ENCODE measurements around the gene TLL1.

TLL1 gene

DNA sequence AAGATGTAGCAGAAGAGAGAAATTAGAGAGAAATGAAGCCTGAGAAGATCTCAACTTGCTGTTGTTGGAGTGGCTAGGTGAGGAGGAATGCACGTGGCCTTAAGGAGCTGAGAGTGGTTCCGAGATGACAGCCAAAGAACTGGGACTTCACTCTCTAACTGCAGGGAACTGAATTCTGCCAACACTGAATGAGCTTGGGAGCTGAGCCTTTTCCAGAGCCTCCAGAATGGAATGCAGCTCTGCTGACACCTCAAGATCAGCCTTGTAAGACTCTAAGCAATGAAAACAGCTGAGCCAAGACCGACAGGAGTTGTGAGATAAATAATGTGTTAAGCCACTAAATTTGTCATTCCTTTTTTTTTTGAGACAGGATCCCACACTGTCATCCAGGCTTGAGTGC lies 73.0 kb downstream of the TLL1 start:
- Histone ChIP-seq H3K9me2 (replicated peaks; ENCODE audit: insufficient read depth, low read length) (no peaks in the 10 kb centered on the region), H3K79me2 (ENCODE audit: insufficient read depth, low read length) (no peaks in the 10 kb centered on the region), H3K27me3 (ENCODE audit: low read length) (no peaks in the 10 kb centered on the region), H3K9me3 (ENCODE audit: insufficient read depth, low read length) (no peaks in the 10 kb centered on the region), H2AFZ (ENCODE audit: low read depth, low read length, severe bottlenecking) (no peak overlapping the region), H3K9ac (ENCODE audit: low read length) (no peak overlapping the region), H3F3A (ENCODE audit: insufficient read depth) (no peaks in the 10 kb centered on the region), H3K4me3 (ENCODE audit: insufficient read depth, low read length, poor library complexity, severe bottlenecking) (no peak overlapping the region), H3K4me2 (ENCODE audit: low read depth, low read length, poor library complexity, severe bottlenecking) (no peak overlapping the region), H3K27ac (ENCODE audit: low read depth, low read length) (no peak overlapping the region), H4K20me1 (ENCODE audit: low read depth, low read length) (no peaks in the 10 kb centered on the region), H3K36me3 (ENCODE audit: low read length) (no peaks in the 10 kb centered on the region)
- TF ChIP-seq CTCF (IDR thresholded peaks at IDR 0.05; ENCODE audit: insufficient read depth, low read length, poor library complexity, severe bottlenecking), result no peak
- no peak for TF ChIP-seq EZH2phosphoT487 (conservative IDR thresholded peaks at IDR 0.05; ENCODE audit: low read length)

DNA sequence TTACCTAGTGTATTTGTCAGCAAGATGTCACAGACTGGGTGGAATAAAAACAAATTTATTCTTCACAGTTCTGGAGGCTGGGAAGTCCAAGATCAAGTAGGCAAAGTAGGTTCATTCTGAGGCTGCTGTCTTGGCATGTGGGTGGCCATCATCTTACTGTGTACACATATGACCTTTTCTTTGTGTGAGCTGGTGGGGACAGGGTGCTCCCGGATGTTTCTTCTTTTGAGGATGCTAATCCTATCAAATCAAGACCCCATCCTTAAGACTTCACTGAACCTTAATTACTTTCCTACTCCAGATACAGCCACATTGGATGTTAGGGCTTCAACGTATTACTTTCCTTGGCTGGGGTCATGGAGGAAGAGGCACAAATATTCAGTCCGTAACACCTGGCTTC lies 74.0 kb downstream of the TLL1 start:
- H2AFZ ChIP-seq (ENCODE audit: low read depth, low read length, severe bottlenecking), result no peak overlapping the region
- no peaks in the 10 kb centered on the region for H3F3A ChIP-seq (ENCODE audit: insufficient read depth)
- no peak overlapping the region for H3K4me2 ChIP-seq (ENCODE audit: low read depth, low read length, poor library complexity, severe bottlenecking)
- H3K79me2 ChIP-seq (ENCODE audit: insufficient read depth, low read length), result no peaks in the 10 kb centered on the region
- H3K27ac ChIP-seq (ENCODE audit: low read depth, low read length), result no peak overlapping the region
- H3K9me2 ChIP-seq (replicated peaks; ENCODE audit: insufficient read depth, low read length), result no peaks in the 10 kb centered on the region
- TF ChIP-seq CTCF (IDR thresholded peaks at IDR 0.05; ENCODE audit: insufficient read depth, low read length, poor library complexity, severe bottlenecking) (no peak), EZH2phosphoT487 (conservative IDR thresholded peaks at IDR 0.05; ENCODE audit: low read length) (no peak)
- H3K27me3 ChIP-seq (ENCODE audit: low read length), result no peaks in the 10 kb centered on the region
- H3K36me3 ChIP-seq (ENCODE audit: low read length), result no peaks in the 10 kb centered on the region
- H3K4me3 ChIP-seq (ENCODE audit: insufficient read depth, low read length, poor library complexity, severe bottlenecking), result no peak overlapping the region
- H4K20me1 ChIP-seq (ENCODE audit: low read depth, low read length), result no peaks in the 10 kb centered on the region
- no peaks in the 10 kb centered on the region for H3K9me3 ChIP-seq (ENCODE audit: insufficient read depth, low read length)
- no peak overlapping the region for H3K9ac ChIP-seq (ENCODE audit: low read length)

DNA sequence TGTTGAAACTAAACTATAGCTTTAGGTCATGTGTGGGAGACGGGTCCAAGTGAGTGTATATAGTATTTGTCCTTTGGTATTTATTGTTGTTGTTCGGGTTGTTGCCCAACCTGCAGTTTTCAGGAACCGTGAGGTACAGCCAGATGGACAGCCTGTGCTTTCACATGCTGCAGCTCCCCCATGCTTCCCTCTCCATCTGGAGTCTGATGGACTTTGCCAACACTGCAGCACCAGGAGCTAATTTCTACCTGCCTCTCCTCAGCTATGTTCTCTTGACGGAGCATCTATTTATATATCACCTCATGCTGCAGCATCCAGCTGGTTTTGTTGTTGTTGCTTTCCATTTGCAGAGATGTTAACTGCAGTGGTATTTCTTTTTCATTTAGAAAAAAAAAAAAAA lies 80.1 kb downstream of the TLL1 start:
- no peak overlapping the region for H3K27ac ChIP-seq (ENCODE audit: low read depth, low read length)
- no peaks in the 10 kb centered on the region for H3K9me2 ChIP-seq (replicated peaks; ENCODE audit: insufficient read depth, low read length)
- H2AFZ ChIP-seq (ENCODE audit: low read depth, low read length, severe bottlenecking), result no peak overlapping the region
- no peaks in the 10 kb centered on the region for H3K36me3 ChIP-seq (ENCODE audit: low read length)
- H3K4me3 ChIP-seq (ENCODE audit: insufficient read depth, low read length, poor library complexity, severe bottlenecking), result no peak overlapping the region
- no peaks in the 10 kb centered on the region for H3K79me2 ChIP-seq (ENCODE audit: insufficient read depth, low read length)
- TF ChIP-seq EZH2phosphoT487 (conservative IDR thresholded peaks at IDR 0.05; ENCODE audit: low read length), result no peak
- H3K4me2 ChIP-seq (ENCODE audit: low read depth, low read length, poor library complexity, severe bottlenecking), result no peak overlapping the region
- no peaks in the 10 kb centered on the region for H3F3A ChIP-seq (ENCODE audit: insufficient read depth)
- no peaks in the 10 kb centered on the region for H3K27me3 ChIP-seq (ENCODE audit: low read length)
- H3K9ac ChIP-seq (ENCODE audit: low read length), result no peak overlapping the region
- no peaks in the 10 kb centered on the region for H3K9me3 ChIP-seq (ENCODE audit: insufficient read depth, low read length)
- H4K20me1 ChIP-seq (ENCODE audit: low read depth, low read length), result no peaks in the 10 kb centered on the region

GRCh38 chr4:165963621-165964020 lies 90.6 kb downstream of the TLL1 start:
- Histone ChIP-seq H4K20me1 (ENCODE audit: low read depth, low read length) (no peaks in the 10 kb centered on the region), H3F3A (ENCODE audit: insufficient read depth) (no peaks in the 10 kb centered on the region), H3K27me3 (ENCODE audit: low read length) (no peaks in the 10 kb centered on the region), H3K4me3 (ENCODE audit: insufficient read depth, low read length, poor library complexity, severe bottlenecking) (no peak overlapping the region), H3K9ac (ENCODE audit: low read length) (no peak overlapping the region), H3K27ac (ENCODE audit: low read depth, low read length) (no peak overlapping the region), H3K9me3 (ENCODE audit: insufficient read depth, low read length) (no peaks in the 10 kb centered on the region), H3K36me3 (ENCODE audit: low read length) (no peaks in the 10 kb centered on the region), H3K4me2 (ENCODE audit: low read depth, low read length, poor library complexity, severe bottlenecking) (no peak overlapping the region), H3K9me2 (replicated peaks; ENCODE audit: insufficient read depth, low read length) (no peaks in the 10 kb centered on the region), H2AFZ (ENCODE audit: low read depth, low read length, severe bottlenecking) (no peak overlapping the region), H3K79me2 (ENCODE audit: insufficient read depth, low read length) (no peaks in the 10 kb centered on the region)
- TF ChIP-seq CTCF (IDR thresholded peaks at IDR 0.05; ENCODE audit: insufficient read depth, low read length, poor library complexity, severe bottlenecking) (no peak), EZH2phosphoT487 (conservative IDR thresholded peaks at IDR 0.05; ENCODE audit: low read length) (no peak)

Data from SU-DHL-6 (cell line).